ENCODE measurements around the gene NGF. TPM values are rescaled to one million over a fixed set of nuclear protein-coding genes. Genes with fewer than 3 reads are reported as not detected.

NGF gene
- total and polyA plus RNA-seq, 9 of the 15 experiments (the other 6 are each of a cell fraction or from before 2014, with no cell fraction given), result not detected

GRCh38 chr1:115377411-115377810, 39.4 kb upstream of the NGF start:
- Histone ChIP-seq H3K27me3 (ENCODE audit: control insufficient read depth in 2 of 2, insufficient read depth in 2 of 2, low read length in 2 of 2) (no peaks in the 10 kb centered on the region), H3K9me3 (replicated peaks; ENCODE audit: control insufficient read depth, insufficient read depth, low read depth, low read length) (no peaks in the 10 kb centered on the region), H2AFZ (ENCODE audit: low read depth, low read length) (no peak overlapping the region), H4K20me1 (replicated peaks; ENCODE audit: control insufficient read depth, insufficient read depth, low read length) (no peaks in the 10 kb centered on the region), H3K9me1 (ENCODE audit: control insufficient read depth, insufficient read depth, low read length) (no peaks in the 10 kb centered on the region), H3K27ac (ENCODE audit: extremely low read depth, low read depth, low read length) (no peak overlapping the region), H3K36me3 (ENCODE audit: control insufficient read depth, insufficient read depth, low read length) (no peaks in the 10 kb centered on the region), H3K4me1 (replicated peaks in 1 of 2; ENCODE audit: control insufficient read depth in 2 of 2, insufficient read depth in 2 of 2, low read length in 2 of 2) (no peaks in the 10 kb centered on the region), H3K79me2 (ENCODE audit: control insufficient read depth, insufficient read depth, low read length) (no peaks in the 10 kb centered on the region), H3K4me3 (no peak overlapping the region), H3K4me2 (ENCODE audit: insufficient read depth, low read length) (no peak overlapping the region), H3K9ac (ENCODE audit: insufficient read depth in 1 of 2, low read depth in 2 of 2, low read length in 2 of 2) (no peak overlapping the region)
- ATAC-seq, result no peak
- BruUV-seq (replicated peaks), result no TSS peak
- no peak for DNase-seq (ENCODE audit: extremely low read depth in 1 of 4, low spot score in 3 of 4)
- ChIA-PET CTCF (ENCODE audit: low intra/inter-chr PET ratio) (no interaction called here), POLR2A (no interaction called here)
- no peak for FAIRE-seq
- 0% methylated on average over 2 of the region's 2 CpGs for WGBS (ENCODE audit: insufficient coverage, low coverage, missing lambda C conversion rate)
- intact Hi-C loops (cut with micrococcal nuclease) (no loop called here), in situ Hi-C loops (cut with MboI) (no loop called here)
- TF ChIP-seq CBX3 (IDR thresholded peaks at IDR 0.05; ENCODE audit: borderline replicate concordance in 1 of 2, low read length in 2 of 2) (no peak), THAP7 (CRISPR knock-in tag; IDR thresholded peaks at IDR 0.05) (no peak)

- no peak for DNase-seq (ENCODE audit: extremely low read depth in 1 of 4, low spot score in 3 of 4)
- intact Hi-C loops (cut with micrococcal nuclease) (no loop called here), in situ Hi-C loops (cut with MboI) (no loop called here)
- no peak for FAIRE-seq
- H3K4me1 ChIP-seq (replicated peaks in 1 of 2; ENCODE audit: control insufficient read depth in 2 of 2, insufficient read depth in 2 of 2, low read length in 2 of 2), result no peaks in the 10 kb centered on the region
- TF ChIP-seq E2F8 (IDR thresholded peaks at IDR 0.05; ENCODE audit: low read depth, partially characterized antibody) (no peak), ZNF561 (CRISPR knock-in tag; conservative IDR thresholded peaks at IDR 0.05) (no peak), ASH1L (IDR thresholded peaks at IDR 0.05; ENCODE audit: borderline replicate concordance, low read depth, partially characterized antibody) (no peak), ZBTB7A (IDR thresholded peaks at IDR 0.05; ENCODE audit: borderline replicate concordance, control insufficient read depth, low read depth, low read length) (no peak), ZNF444 (CRISPR knock-in tag; IDR thresholded peaks at IDR 0.05) (no peak), NR4A1 (CRISPR knock-in tag; IDR thresholded peaks at IDR 0.05) (no peak), NR4A1 (tag; IDR thresholded peaks at IDR 0.05) (no peak), RBM25 (IDR thresholded peaks at IDR 0.05; ENCODE audit: low read depth, low read length, severe bottlenecking) (peak; percentile 58), ZNF77 (CRISPR knock-in tag; IDR thresholded peaks at IDR 0.05) (no peak)
- no peaks in the 10 kb centered on the region for H3K79me2 ChIP-seq (ENCODE audit: control insufficient read depth, insufficient read depth, low read length)
- no peaks in the 10 kb centered on the region for H3K27me3 ChIP-seq (ENCODE audit: control insufficient read depth in 2 of 2, insufficient read depth in 2 of 2, low read length in 2 of 2)
- H3K9me1 ChIP-seq (ENCODE audit: control insufficient read depth, insufficient read depth, low read length), result no peaks in the 10 kb centered on the region
- no peaks in the 10 kb centered on the region for H3K36me3 ChIP-seq (ENCODE audit: control insufficient read depth, insufficient read depth, low read length)
- no peaks in the 10 kb centered on the region for H4K20me1 ChIP-seq (replicated peaks; ENCODE audit: control insufficient read depth, insufficient read depth, low read length)
- H3K9ac ChIP-seq (ENCODE audit: insufficient read depth in 1 of 2, low read depth in 2 of 2, low read length in 2 of 2), result no peak overlapping the region
- no peaks in the 10 kb centered on the region for H3K9me3 ChIP-seq (replicated peaks; ENCODE audit: control insufficient read depth, insufficient read depth, low read depth, low read length)
- no peak overlapping the region for H2AFZ ChIP-seq (ENCODE audit: low read depth, low read length)
- CTCF ChIA-PET (ENCODE audit: low intra/inter-chr PET ratio), result no interaction called here
- no peak overlapping the region for H3K27ac ChIP-seq (ENCODE audit: extremely low read depth, low read depth, low read length)
- POLR2A ChIA-PET, result interaction anchor here (1.4 kb wide), 1 partner anchor 11 kb away, joined by 3 read pairs; no protein-coding TSS in a partner anchor
- H3K4me2 ChIP-seq (ENCODE audit: insufficient read depth, low read length), result no peak overlapping the region
- no peak overlapping the region for H3K4me3 ChIP-seq
- ATAC-seq, result no peak
- 2% methylated on average over 3 of the region's 3 CpGs for WGBS (ENCODE audit: insufficient coverage, low coverage, missing lambda C conversion rate)
- BruUV-seq (replicated peaks), result no TSS peak
Measured at GRCh38 chr1:115374598-115374997, 36.5 kb upstream of the NGF start.
